Fibroblast of skin of right quadriceps (primary cell): ENCODE data around the gene GLIPR1.

Experiments used
- DNase-seq: peaks from one replicate; pipeline ENCODE4 v3.0.0-alpha.2; 2013

Gene GLIPR1

GRCh38 chr12:75525263-75525662 is 44.7 kb downstream of the GLIPR1 start:
- no peak for DNase-seq

GRCh38 chr12:75526655-75527511 is 46.3 kb downstream of the GLIPR1 start:
- peak; percentile 71 for DNase-seq

- DNase-seq, result no peak
Observed at GRCh38 chr12:75528272-75528671, 47.7 kb downstream of the GLIPR1 start.

GRCh38 chr12:75528692-75529091 is 48.1 kb downstream of the GLIPR1 start:
- DNase-seq, result no peak

- DNase-seq, result no peak
Observed at GRCh38 chr12:75529316-75529715, 48.8 kb downstream of the GLIPR1 start.

GRCh38 chr12:75529826-75530225 is 49.3 kb downstream of the GLIPR1 start:
- no peak for DNase-seq

GRCh38 chr12:75533239-75533638 is 52.7 kb downstream of the GLIPR1 start:
- DNase-seq, result no peak

GRCh38 chr12:75539889-75540288 is 59.3 kb downstream of the GLIPR1 start:
- DNase-seq, result no peak

GRCh38 chr12:75542942-75543341 is 62.4 kb downstream of the GLIPR1 start:
- peak; percentile 11 for DNase-seq

GRCh38 chr12:75543529-75543928 is 63.0 kb downstream of the GLIPR1 start:
- DNase-seq, result no peak

- no peak for DNase-seq
Observed at GRCh38 chr12:75545636-75546035, 65.1 kb downstream of the GLIPR1 start.

- no peak for DNase-seq
Observed at GRCh38 chr12:75548879-75549278, 68.3 kb downstream of the GLIPR1 start.

GRCh38 chr12:75549989-75550388 is 69.4 kb downstream of the GLIPR1 start:
- DNase-seq, result no peak

- no peak for DNase-seq
Observed at GRCh38 chr12:75550401-75551240, 70.1 kb downstream of the GLIPR1 start.

- DNase-seq, result no peak
Observed at GRCh38 chr12:75551477-75551876, 70.9 kb downstream of the GLIPR1 start.

- peak; percentile 34 for DNase-seq
Observed at GRCh38 chr12:75553398-75553797, 72.8 kb downstream of the GLIPR1 start.
